ENCODE results near the gene HNF1A.

Gene HNF1A

GRCh38 chr12:121001060-121001459 is 22.7 kb downstream of the HNF1A start:
- H3K27me3 ChIP-seq (ENCODE audit: insufficient read depth, low read length, poor library complexity, severe bottlenecking) = no peaks in the 10 kb centered on the region
- H3K9me2 ChIP-seq (replicated peaks; ENCODE audit: low read depth, low read length) = no peaks in the 10 kb centered on the region
- no peaks in the 10 kb centered on the region for H3K79me2 ChIP-seq (ENCODE audit: insufficient read depth, low read length)
- H3K4me1 ChIP-seq (ENCODE audit: insufficient read depth, low read length, poor library complexity, severe bottlenecking) = peaks cover 33% of the 10 kb centered on the region
- no peaks in the 10 kb centered on the region for H3F3A ChIP-seq (ENCODE audit: low read depth)
- no peak overlapping the region for H3K4me3 ChIP-seq (ENCODE audit: low read length, poor library complexity, severe bottlenecking)
- peaks cover 4% of the 10 kb centered on the region; the same call in 1 of the 2 replicates for H3K36me3 ChIP-seq (ENCODE audit: insufficient read depth, low read length)
- H3K4me2 ChIP-seq (ENCODE audit: low read depth, low read length, poor library complexity, severe bottlenecking) = peak overlapping the region; percentile 38
- no peak for TF ChIP-seq CTCF (conservative IDR thresholded peaks at IDR 0.05; ENCODE audit: low read length)
- TF ChIP-seq EZH2phosphoT487 (IDR thresholded peaks at IDR 0.05; ENCODE audit: borderline replicate concordance) = no peak
- no peaks in the 10 kb centered on the region for H4K20me1 ChIP-seq (ENCODE audit: insufficient read depth, low read length, poor library complexity, severe bottlenecking)
- no peaks in the 10 kb centered on the region for H3K9me3 ChIP-seq (ENCODE audit: insufficient read depth, low read depth, low read length)
- H2AFZ ChIP-seq (ENCODE audit: low read length) = no peak overlapping the region
- peak overlapping the region; percentile 39 for H3K9ac ChIP-seq (ENCODE audit: low read depth, low read length, poor library complexity, severe bottlenecking)

DNA sequence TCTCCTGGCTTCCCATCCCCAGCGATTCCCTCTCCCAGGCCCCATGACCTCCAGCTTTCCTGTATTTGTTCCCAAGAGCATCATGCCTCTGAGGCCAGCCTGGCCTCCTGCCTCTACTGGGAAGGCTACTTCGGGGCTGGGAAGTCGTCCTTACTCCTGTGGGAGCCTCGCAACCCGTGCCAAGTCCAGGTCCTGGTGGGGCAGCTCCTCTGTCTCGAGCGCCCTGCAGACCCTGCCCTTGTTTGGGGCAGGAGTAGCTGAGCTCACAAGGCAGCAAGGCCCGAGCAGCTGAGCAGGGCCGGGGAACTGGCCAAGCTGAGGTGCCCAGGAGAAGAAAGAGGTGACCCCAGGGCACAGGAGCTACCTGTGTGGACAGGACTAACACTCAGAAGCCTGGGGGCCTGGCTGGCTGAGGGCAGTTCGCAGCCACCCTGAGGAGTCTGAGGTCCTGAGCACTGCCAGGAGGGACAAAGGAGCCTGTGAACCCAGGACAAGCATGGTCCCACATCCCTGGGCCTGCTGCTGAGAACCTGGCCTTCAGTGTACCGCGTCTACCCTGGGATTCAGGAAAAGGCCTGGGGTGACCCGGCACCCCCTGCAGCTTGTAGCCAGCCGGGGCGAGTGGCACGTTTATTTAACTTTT is 23.6 kb downstream of the HNF1A start:
- no peak overlapping the region for H3K4me3 ChIP-seq (ENCODE audit: low read length, poor library complexity, severe bottlenecking)
- no peak overlapping the region for H2AFZ ChIP-seq (ENCODE audit: low read length)
- peaks cover 33% of the 10 kb centered on the region for H3K4me1 ChIP-seq (ENCODE audit: insufficient read depth, low read length, poor library complexity, severe bottlenecking)
- no peaks in the 10 kb centered on the region for H3K79me2 ChIP-seq (ENCODE audit: insufficient read depth, low read length)
- H3K9me3 ChIP-seq (ENCODE audit: insufficient read depth, low read depth, low read length) = no peaks in the 10 kb centered on the region
- H3K9me2 ChIP-seq (replicated peaks; ENCODE audit: low read depth, low read length) = no peaks in the 10 kb centered on the region
- H3K36me3 ChIP-seq (ENCODE audit: insufficient read depth, low read length) = peaks cover 4% of the 10 kb centered on the region; the same call in 1 of the 2 replicates
- H3K9ac ChIP-seq (ENCODE audit: low read depth, low read length, poor library complexity, severe bottlenecking) = peak overlapping the region; percentile 39
- no peaks in the 10 kb centered on the region for H3F3A ChIP-seq (ENCODE audit: low read depth)
- H3K4me2 ChIP-seq (ENCODE audit: low read depth, low read length, poor library complexity, severe bottlenecking) = peak overlapping the region; percentile 38
- no peak for TF ChIP-seq CTCF (conservative IDR thresholded peaks at IDR 0.05; ENCODE audit: low read length)
- no peak for TF ChIP-seq EZH2phosphoT487 (IDR thresholded peaks at IDR 0.05; ENCODE audit: borderline replicate concordance)
- no peaks in the 10 kb centered on the region for H4K20me1 ChIP-seq (ENCODE audit: insufficient read depth, low read length, poor library complexity, severe bottlenecking)
- H3K27me3 ChIP-seq (ENCODE audit: insufficient read depth, low read length, poor library complexity, severe bottlenecking) = no peaks in the 10 kb centered on the region

DNA sequence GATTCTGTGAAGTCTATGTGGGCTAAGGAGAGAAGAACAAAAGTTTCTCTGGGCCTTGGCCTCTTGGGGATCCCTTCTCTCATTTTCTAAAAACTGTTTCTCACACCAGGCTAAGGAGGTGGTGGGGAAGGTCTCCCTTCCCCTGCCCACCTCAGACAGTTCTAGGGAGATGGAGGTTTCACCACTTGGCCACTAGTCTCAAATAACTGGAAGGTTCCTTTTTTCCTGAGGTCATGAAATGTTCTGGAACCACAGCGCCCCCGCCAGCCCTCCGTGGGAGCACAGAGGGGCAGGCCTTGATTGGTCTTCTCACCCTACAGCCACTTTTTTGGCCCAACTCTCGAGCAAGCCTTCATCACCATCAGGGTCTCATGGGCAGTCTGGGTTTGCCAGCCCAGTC is 25.3 kb downstream of the HNF1A start:
- H3K4me2 ChIP-seq (ENCODE audit: low read depth, low read length, poor library complexity, severe bottlenecking) = no peak overlapping the region
- no peaks in the 10 kb centered on the region for H4K20me1 ChIP-seq (ENCODE audit: insufficient read depth, low read length, poor library complexity, severe bottlenecking)
- H2AFZ ChIP-seq (ENCODE audit: low read length) = no peak overlapping the region
- no peak overlapping the region for H3K9ac ChIP-seq (ENCODE audit: low read depth, low read length, poor library complexity, severe bottlenecking)
- H3K4me3 ChIP-seq (ENCODE audit: low read length, poor library complexity, severe bottlenecking) = no peak overlapping the region
- TF ChIP-seq EZH2phosphoT487 (IDR thresholded peaks at IDR 0.05; ENCODE audit: borderline replicate concordance) (no peak), CTCF (conservative IDR thresholded peaks at IDR 0.05; ENCODE audit: low read length) (peak; percentile 52)
- H3K9me2 ChIP-seq (replicated peaks; ENCODE audit: low read depth, low read length) = no peaks in the 10 kb centered on the region
- no peaks in the 10 kb centered on the region for H3K79me2 ChIP-seq (ENCODE audit: insufficient read depth, low read length)
- peaks cover 36% of the 10 kb centered on the region for H3K4me1 ChIP-seq (ENCODE audit: insufficient read depth, low read length, poor library complexity, severe bottlenecking)
- H3K36me3 ChIP-seq (ENCODE audit: insufficient read depth, low read length) = peaks cover 4% of the 10 kb centered on the region; the same call in 1 of the 2 replicates
- H3K9me3 ChIP-seq (ENCODE audit: insufficient read depth, low read depth, low read length) = no peaks in the 10 kb centered on the region
- H3K27me3 ChIP-seq (ENCODE audit: insufficient read depth, low read length, poor library complexity, severe bottlenecking) = no peaks in the 10 kb centered on the region
- H3F3A ChIP-seq (ENCODE audit: low read depth) = no peaks in the 10 kb centered on the region
